GM23338 (cell line): Measurements from ENCODE around the gene CADPS. TPM values are rescaled to one million over a fixed set of nuclear protein-coding genes. Genes with fewer than 3 reads are reported as not detected.

Experiments
- ATAC-seq: fragments of 200-7000 bp; cut with Tn5 transposase; 3 replicates; pipeline ENCODE4 v1.9.1; 2020
- DNase-seq: peaks from one replicate; pipeline ENCODE4 v3.0.0-alpha.2; 2015; ENCODE audit warnings: low spot score
- H2AFZ ChIP-seq: fragments of 200-600 bp; sonication (generic); 2 replicates; pipeline ENCODE4 v1.8.0; 2016; ENCODE audit warnings: antibody characterized with exemption, mild to moderate bottlenecking, moderate library complexity
- H3F3A ChIP-seq: fragments of 200-600 bp; sonication (generic); replicated peaks from 2 replicates; pipeline ENCODE4 v1.8.0; 2017; ENCODE audit warnings: antibody characterized with exemption, mixed run types, low read depth
- H3K27ac ChIP-seq: fragments of 200-600 bp; sonication (generic); 2 replicates; pipeline ENCODE4 v1.6.1; 2016; ENCODE audit warnings: low read depth
- H3K27me3 ChIP-seq: fragments of 200-600 bp; sonication (generic); 2 replicates; pipeline ENCODE4 v1.8.0; 2016; ENCODE audit warnings: mild to moderate bottlenecking, mixed run types, moderate library complexity; ENCODE audit not compliant: insufficient read depth
- H3K36me3 ChIP-seq: fragments of 200-600 bp; sonication (generic); 2 replicates; pipeline ENCODE4 v1.8.0; 2016; ENCODE audit warnings: mild to moderate bottlenecking; ENCODE audit not compliant: insufficient read depth
- H3K4me1 ChIP-seq: fragments of 200-600 bp; sonication (generic); 2 replicates; pipeline ENCODE4 v1.8.0; 2016; ENCODE audit warnings: mild to moderate bottlenecking, moderate library complexity; ENCODE audit not compliant: insufficient read depth
- H3K4me2 ChIP-seq: fragments of 200-600 bp; sonication (generic); 2 replicates; pipeline ENCODE4 v1.7.1; 2017; ENCODE audit warnings: mixed run types
- H3K4me3 ChIP-seq: fragments of 200-600 bp; sonication (generic); 2 replicates; pipeline ENCODE4 v1.6.1; 2016; ENCODE audit warnings: mixed run types
- H3K79me2 ChIP-seq: fragments of 200-600 bp; sonication (generic); replicated peaks from 2 replicates; pipeline ENCODE4 v1.8.0; 2017; ENCODE audit warnings: mild to moderate bottlenecking; ENCODE audit not compliant: insufficient read depth
- H3K9me2 ChIP-seq: fragments of 200-600 bp; sonication (generic); 2 replicates; pipeline ENCODE4 v1.8.0; 2017; ENCODE audit not compliant: insufficient read depth
- H4K20me1 ChIP-seq: fragments of 200-600 bp; sonication (generic); replicated peaks from 2 replicates; pipeline ENCODE4 v1.8.0; 2017; ENCODE audit warnings: mild to moderate bottlenecking; ENCODE audit not compliant: insufficient read depth
- H3K27ac Mint-ChIP-seq: 2 replicates; pipeline ENCODE4 v1.8.0; 2020; ENCODE audit warnings: inconsistent platforms, mild to moderate bottlenecking, moderate library complexity, mixed read lengths
- H3K27me3 Mint-ChIP-seq: 3 replicates; pipeline ENCODE4 v1.8.0; 2022; ENCODE audit warnings: low read depth, mild to moderate bottlenecking, moderate library complexity, mixed read lengths, inconsistent platforms; ENCODE audit not compliant: insufficient read depth, poor library complexity
- H3K36me3 Mint-ChIP-seq: 3 replicates; pipeline ENCODE4 v1.8.0; 2021; ENCODE audit warnings: low read depth, mild to moderate bottlenecking, inconsistent platforms, moderate library complexity, mixed read lengths
- H3K4me1 Mint-ChIP-seq: 3 replicates; pipeline ENCODE4 v1.8.0; 2020; ENCODE audit warnings: mild to moderate bottlenecking, inconsistent platforms, mixed read lengths
- H3K4me3 Mint-ChIP-seq: 3 replicates; pipeline ENCODE4 v1.8.0; 2021; ENCODE audit warnings: moderate library complexity, mild to moderate bottlenecking, inconsistent platforms, mixed read lengths
- H3K9me3 Mint-ChIP-seq: 3 replicates; pipeline ENCODE4 v1.8.0; 2020; ENCODE audit warnings: moderate library complexity, mild to moderate bottlenecking, inconsistent platforms, mixed read lengths
- CREB1 ChIP-seq: fragments of 250-450 bp; sonication (Bioruptor Pico); IDR thresholded peaks from 2 replicates; pipeline ENCODE4 v1.5.0; 2020; ENCODE audit warnings: low read depth, mild to moderate bottlenecking, moderate library complexity
- CTCF ChIP-seq, 2 experiments: fragments of 200-600 bp in 1 of 2; sonication (generic) in 1 of 2; conservative IDR thresholded peaks; 2 replicates each; pipeline versions ENCODE4 v1.5.1 to v1.6.1; 2016 to 2017; ENCODE audit warnings: antibody characterized with exemption in 2 of 2, low read depth in 2 of 2, mild to moderate bottlenecking in 2 of 2, moderate library complexity in 1 of 2
- EZH2 ChIP-seq: fragments of 200-600 bp; sonication (generic); IDR thresholded peaks from one replicate; pipeline ENCODE4 v1.8.0; 2017; ENCODE audit warnings: antibody characterized with exemption, mild to moderate bottlenecking, low read depth; ENCODE audit not compliant: unreplicated experiment
- EZH2phosphoT487 ChIP-seq: fragments of 200-600 bp; sonication (generic); IDR thresholded peaks from one replicate; pipeline ENCODE4 v1.8.1; 2018; ENCODE audit warnings: antibody characterized with exemption; ENCODE audit not compliant: unreplicated experiment
- JUNB ChIP-seq: IDR thresholded peaks from one replicate; pipeline ENCODE4 v1.6.1; 2016; ENCODE audit warnings: antibody characterized with exemption; ENCODE audit not compliant: unreplicated experiment
- NANOG ChIP-seq: IDR thresholded peaks from 2 replicates; pipeline ENCODE4 v1.6.1; 2016; ENCODE audit warnings: antibody characterized with exemption, borderline replicate concordance
- POLR2AphosphoS5 ChIP-seq: IDR thresholded peaks from 2 replicates; pipeline ENCODE4 v1.6.1; 2016; ENCODE audit warnings: antibody characterized with exemption, low read depth
- REST ChIP-seq: IDR thresholded peaks from one replicate; pipeline ENCODE4 v1.6.1; 2018; ENCODE audit warnings: antibody characterized with exemption; ENCODE audit not compliant: unreplicated experiment
- STAT1 ChIP-seq: IDR thresholded peaks from one replicate; pipeline ENCODE4 v1.6.1; 2016; ENCODE audit warnings: antibody characterized with exemption; ENCODE audit not compliant: unreplicated experiment
- ZNF114 ChIP-seq: fragments of 250-450 bp; sonication (Bioruptor Pico); IDR thresholded peaks from 2 replicates; pipeline ENCODE4 v1.5.0; 2020; ENCODE audit warnings: mild to moderate bottlenecking, moderate library complexity
- ZNF331 ChIP-seq: fragments of 250-450 bp; sonication (Bioruptor Pico); IDR thresholded peaks from 2 replicates; pipeline ENCODE4 v1.5.0; 2020; ENCODE audit warnings: low read depth, mild to moderate bottlenecking, moderate library complexity
- ZNF462 ChIP-seq: fragments of 250-450 bp; sonication (Bioruptor Pico); IDR thresholded peaks from 2 replicates; pipeline ENCODE4 v1.5.0; 2020; ENCODE audit warnings: mild to moderate bottlenecking, moderate library complexity
- polyA plus RNA-seq: library from polyadenylated mRNA; unstranded; fragments of >200 nt; fragmentation: Nextera tagmentation; extraction: Ambion mirVana; gene quantifications from 2 replicates; pipeline ENCODE4 v1.2.1, GENCODE V29; 2016
- total RNA-seq: library from RNA; depleted of rRNA; stranded (reverse); fragments of >200 nt; shearing (Covaris generic); gene quantifications from 2 replicates; pipeline ENCODE4 v1.2.3, GENCODE V29; 2014
- TF ChIP-seq, protein P1 (sequence below): IDR thresholded peaks from 2 replicates; pipeline ENCODE4 v1.6.1; 2016; ENCODE audit warnings: antibody characterized with exemption

Gene CADPS
- total and polyA plus RNA-seq, 2 experiments from 2014 or later, result 14.7 to 22.0 TPM

DNA sequence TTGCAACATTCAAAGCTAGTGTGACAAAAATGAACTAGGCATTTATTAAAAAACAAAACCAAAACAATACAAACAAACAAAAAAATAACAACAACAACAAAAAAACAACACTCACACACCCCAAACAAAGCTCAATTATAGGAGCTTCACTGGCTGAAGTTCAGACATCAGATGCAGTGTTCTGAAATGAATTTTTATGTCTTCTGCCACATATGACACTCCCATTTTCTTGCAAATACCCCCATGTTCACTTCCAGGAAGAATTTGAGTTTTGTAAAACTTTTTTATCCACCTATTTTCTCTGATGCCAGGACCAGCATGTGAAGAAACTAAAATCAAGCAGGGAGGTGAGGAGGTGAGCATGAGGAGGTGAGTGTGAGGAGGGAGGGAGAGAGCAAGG, 113.9 kb downstream of the CADPS start:
- Mint-ChIP-seq H3K4me3 (no peak overlapping the region), H3K36me3 (no peaks in the 10 kb centered on the region), H3K9me3 (no peaks in the 10 kb centered on the region), H3K27ac (no peak overlapping the region), H3K27me3 (no peaks in the 10 kb centered on the region), H3K4me1 (peaks cover 3% of the 10 kb centered on the region; the same call in 2 of the 3 replicates)
- DNase-seq (no peak), ATAC-seq (no peak)
- H3F3A ChIP-seq, result no peaks in the 10 kb centered on the region
- no peak overlapping the region for H3K4me3 ChIP-seq
- H3K27ac ChIP-seq, result no peak overlapping the region
- peaks cover 6% of the 10 kb centered on the region; the same call in 1 of the 2 replicates for H3K4me1 ChIP-seq
- no peak overlapping the region for H3K4me2 ChIP-seq
- no peaks in the 10 kb centered on the region for H4K20me1 ChIP-seq
- no peaks in the 10 kb centered on the region for H3K79me2 ChIP-seq
- no peaks in the 10 kb centered on the region for H3K36me3 ChIP-seq
- H3K27me3 ChIP-seq, result no peaks in the 10 kb centered on the region
- TF ChIP-seq STAT1 (no peak), EZH2 (no peak), REST (no peak), POLR2AphosphoS5 (no peak), NANOG (no peak), EZH2phosphoT487 (no peak), JUNB (no peak), ZNF331 (CRISPR knock-in tag) (no peak), CREB1 (CRISPR knock-in tag) (no peak), ZNF462 (no peak), CTCF (conservative IDR thresholded peaks at IDR 0.05; ENCODE audit: low read depth in 2 of 2) (no peak), ZNF114 (CRISPR knock-in tag) (no peak)
- TF ChIP-seq, protein P1, sequence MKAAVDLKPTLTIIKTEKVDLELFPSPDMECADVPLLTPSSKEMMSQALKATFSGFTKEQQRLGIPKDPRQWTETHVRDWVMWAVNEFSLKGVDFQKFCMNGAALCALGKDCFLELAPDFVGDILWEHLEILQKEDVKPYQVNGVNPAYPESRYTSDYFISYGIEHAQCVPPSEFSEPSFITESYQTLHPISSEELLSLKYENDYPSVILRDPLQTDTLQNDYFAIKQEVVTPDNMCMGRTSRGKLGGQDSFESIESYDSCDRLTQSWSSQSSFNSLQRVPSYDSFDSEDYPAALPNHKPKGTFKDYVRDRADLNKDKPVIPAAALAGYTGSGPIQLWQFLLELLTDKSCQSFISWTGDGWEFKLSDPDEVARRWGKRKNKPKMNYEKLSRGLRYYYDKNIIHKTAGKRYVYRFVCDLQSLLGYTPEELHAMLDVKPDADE, result no peak
- H2AFZ ChIP-seq, result no peak overlapping the region
- H3K9me2 ChIP-seq, result 0 out of 2 replicates have a peak, but pooled peaks cover 11% of the 10 kb centered on the region
